Keratinocyte (primary cell): ENCODE results near the gene HLA-E. TPM values are rescaled to one million over a fixed set of nuclear protein-coding genes. Genes with fewer than 3 reads are reported as not detected.
"Not testable (repeated sequence)": the region's sequence is repeated elsewhere in the genome, so short reads cannot be mapped to it uniquely, and the experiment has no call there.

Source experiments
- DNase-seq: peaks from one replicate; pipeline ENCODE4 v3.0.0-alpha.2; 2011; ENCODE audit warnings: low read depth, missing footprints, low spot score
- FAIRE-seq: peaks from 2 replicates; lab custom pipeline; 2011; peaks lifted over from hg19 to GRCh38; lab: Jason Lieb, UNC
- H2AFZ ChIP-seq: 2 replicates; pipeline ENCODE4 v1.6.0; 2012; ENCODE audit warnings: low read length, control low read depth, inconsistent platforms; ENCODE audit not compliant: control insufficient read depth
- H3K27ac ChIP-seq: 2 replicates; pipeline ENCODE4 v1.5.1; 2011; ENCODE audit warnings: low read length; ENCODE audit not compliant: control insufficient read depth, insufficient read depth
- H3K27me3 ChIP-seq: 3 replicates; pipeline ENCODE4 v1.6.0; 2011; ENCODE audit warnings: low read length; ENCODE audit not compliant: control insufficient read depth, insufficient read depth; ENCODE audit errors: extremely low read depth
- H3K36me3 ChIP-seq, 2 experiments: 2 replicates in 1 of 2; 3 replicates in 1 of 2; pipeline ENCODE4 v1.5.1; 2011; ENCODE audit warnings: low read length in 2 of 2, mild to moderate bottlenecking in 1 of 2; ENCODE audit not compliant: control insufficient read depth in 2 of 2, insufficient read depth in 2 of 2; ENCODE audit errors: extremely low read depth in 1 of 2
- H3K4me1 ChIP-seq: 3 replicates; pipeline ENCODE4 v1.5.1; 2011; ENCODE audit warnings: low read length; ENCODE audit not compliant: control insufficient read depth, insufficient read depth; ENCODE audit errors: extremely low read depth
- H3K4me2 ChIP-seq: 3 replicates; pipeline ENCODE4 v1.6.0; 2011; ENCODE audit warnings: low read depth, low read length; ENCODE audit not compliant: control insufficient read depth, insufficient read depth; ENCODE audit errors: extremely low read depth
- H3K4me3 ChIP-seq, 3 experiments: fragments of 200-600 bp in 1 of 3; sonication (generic) in 1 of 3; 2 replicates in 2 of 3; 3 replicates in 1 of 3; pipeline ENCODE4 v1.5.1; 2011 to 2016; ENCODE audit warnings: low read length in 3 of 3, mild to moderate bottlenecking in 3 of 3, control low read depth in 2 of 3, inconsistent platforms in 1 of 3, low read depth in 1 of 3, mixed read lengths in 1 of 3, mixed run types in 1 of 3, moderate library complexity in 1 of 3; ENCODE audit not compliant: control insufficient read depth in 2 of 3, insufficient read depth in 2 of 3; ENCODE audit errors: extremely low read depth in 1 of 3
- H3K79me2 ChIP-seq: 2 replicates; pipeline ENCODE4 v1.6.0; 2012; ENCODE audit warnings: low read length; ENCODE audit not compliant: control insufficient read depth, insufficient read depth
- H3K9ac ChIP-seq: 3 replicates; pipeline ENCODE4 v1.6.0; 2011; ENCODE audit warnings: low read length; ENCODE audit not compliant: control insufficient read depth, insufficient read depth; ENCODE audit errors: extremely low read depth
- H3K9me1 ChIP-seq: 3 replicates; pipeline ENCODE4 v1.6.0; 2011; ENCODE audit warnings: low read length; ENCODE audit not compliant: control insufficient read depth, insufficient read depth; ENCODE audit errors: extremely low read depth
- H3K9me3 ChIP-seq: 2 replicates; pipeline ENCODE4 v1.5.1; 2012; ENCODE audit warnings: low read depth, low read length; ENCODE audit not compliant: control insufficient read depth
- H4K20me1 ChIP-seq: 3 replicates; pipeline ENCODE4 v1.6.0; 2011; ENCODE audit warnings: low read length; ENCODE audit not compliant: control insufficient read depth, insufficient read depth; ENCODE audit errors: extremely low read depth
- CTCF ChIP-seq, 3 experiments: IDR thresholded peaks in 1 of 3; conservative IDR thresholded peaks in 1 of 3; optimal IDR thresholded peaks in 1 of 3; 2 replicates in 2 of 3; 3 replicates in 1 of 3; pipeline versions ENCODE3 to v1.5.1; 2011; ENCODE audit warnings: low read length in 3 of 3, mild to moderate bottlenecking in 3 of 3, moderate library complexity in 2 of 3, control low read depth in 1 of 3, inconsistent platforms in 1 of 3; ENCODE audit not compliant: insufficient read depth in 2 of 3; ENCODE audit errors: extremely low read depth in 1 of 3
- EZH2 ChIP-seq: IDR thresholded peaks from one replicate; pipeline ENCODE4 v1.6.1; 2012; ENCODE audit warnings: inconsistent platforms, mild to moderate bottlenecking, low read length, moderate library complexity
- dilution Hi-C: fragments of 300-500 bp; cut with MboI; formaldehyde crosslinking; loops from one replicate; pipeline ENCODE4 v1.7.0; 2020; ENCODE audit warnings: low sequenced_read_pairs; ENCODE audit not compliant: extremely low pct_ligation_motif_present
- polyA plus RNA-seq, 5 experiments: library from polyadenylated mRNA; depleted of rRNA in 3 of 5; stranded (reverse) in 3 of 5; stranded (forward) in 1 of 5; unstranded in 1 of 5; fragments of >200 nt; gene quantifications; 1 replicate in 1 of 5; 2 replicates in 3 of 5; 3 replicates in 1 of 5; pipeline versions ENCODE4 v1.2.1 to v1.2.3, GENCODE V29; 2011 to 2012; ENCODE audit warnings: missing spikeins in 2 of 5, low read depth in 1 of 5, low replicate concordance in 1 of 5

The HLA-E gene
- polyA plus RNA-seq, 1 donor (not counting 4 experiments of a cell fraction or from before 2014, with no cell fraction given): 108 TPM

GRCh38 chr6:30517767-30518504, 28.6 kb downstream of the HLA-E start:
- peaks cover 22% of the 10 kb centered on the region for H3K4me1 ChIP-seq
- dilution Hi-C loops, FAIRE-seq: not testable (repeated sequence)

GRCh38 chr6:30518505-30519145, 29.3 kb downstream of the HLA-E start:
- H2AFZ ChIP-seq, H3K36me3 ChIP-seq, H3K9me1 ChIP-seq, H3K27ac ChIP-seq, H3K79me2 ChIP-seq, H3K9ac ChIP-seq, H3K4me3 ChIP-seq, FAIRE-seq, H3K27me3 ChIP-seq, DNase-seq, dilution Hi-C loops, H3K4me2 ChIP-seq, H3K9me3 ChIP-seq, H4K20me1 ChIP-seq: not testable (repeated sequence)
- peaks cover 22% of the 10 kb centered on the region for H3K4me1 ChIP-seq

More at GRCh38 chr6:30517767-30518504, 28.6 kb downstream of the HLA-E start:
- DNase-seq, H3K36me3 ChIP-seq, H3K9me3 ChIP-seq, H3K4me3 ChIP-seq, H3K4me2 ChIP-seq, H4K20me1 ChIP-seq, H3K9me1 ChIP-seq, H3K9ac ChIP-seq, H3K27ac ChIP-seq, H2AFZ ChIP-seq, H3K79me2 ChIP-seq, H3K27me3 ChIP-seq: not testable (repeated sequence)

GRCh38 chr6:30520522-30520921, 31.2 kb downstream of the HLA-E start:
- Histone ChIP-seq H3K4me2 (peak overlapping the region; percentile 54), H3K27ac (peak overlapping the region; percentile 86), H4K20me1 (no peaks in the 10 kb centered on the region), H3K9me3 (no peaks in the 10 kb centered on the region), H3K9me1 (no peaks in the 10 kb centered on the region), H3K36me3 (no peaks in the 10 kb centered on the region), H3K4me1 (peaks cover 22% of the 10 kb centered on the region), H2AFZ (peak overlapping the region; percentile 81), H3K79me2 (no peaks in the 10 kb centered on the region), H3K27me3 (no peaks in the 10 kb centered on the region), H3K4me3 (peak overlapping the region in 1 of 3 experiments; percentile 18), H3K9ac (peak overlapping the region; percentile 55)
- FAIRE-seq (no peak), DNase-seq (no peak)
- TF ChIP-seq EZH2 (no peak), CTCF (optimal IDR thresholded peaks at IDR 0.05 in 1 of 3, IDR thresholded peaks at IDR 0.05 in 1 of 3, conservative IDR thresholded peaks at IDR 0.05 in 1 of 3; ENCODE audit: extremely low read depth in 1 of 3, insufficient read depth in 2 of 3, low read length in 3 of 3) (no peak)
- dilution Hi-C loops: no loop called here

GRCh38 chr6:30521082-30521481, 31.8 kb downstream of the HLA-E start:
- dilution Hi-C loops, H3K36me3 ChIP-seq, H3K27me3 ChIP-seq, H3K79me2 ChIP-seq, H3K9me3 ChIP-seq, H4K20me1 ChIP-seq, H3K9me1 ChIP-seq: not testable (repeated sequence)
- DNase-seq: peak; percentile 87
- H2AFZ ChIP-seq: peak overlapping the region; percentile 68
- peaks cover 18% of the 10 kb centered on the region for H3K4me1 ChIP-seq
- peak overlapping the region; percentile 55 for H3K9ac ChIP-seq
- H3K4me3 ChIP-seq: peak overlapping the region in 1 of 3 experiments; percentile 46
- H3K27ac ChIP-seq: peak overlapping the region; percentile 86
- H3K4me2 ChIP-seq: peak overlapping the region; percentile 66
- peak; percentile 49 for FAIRE-seq
